ENCODE results near the gene PSMB2.

GRCh38 chr1:35637401-35637809, 3.9 kb downstream of the PSMB2 start:
- TF ChIP-seq, protein P1, sequence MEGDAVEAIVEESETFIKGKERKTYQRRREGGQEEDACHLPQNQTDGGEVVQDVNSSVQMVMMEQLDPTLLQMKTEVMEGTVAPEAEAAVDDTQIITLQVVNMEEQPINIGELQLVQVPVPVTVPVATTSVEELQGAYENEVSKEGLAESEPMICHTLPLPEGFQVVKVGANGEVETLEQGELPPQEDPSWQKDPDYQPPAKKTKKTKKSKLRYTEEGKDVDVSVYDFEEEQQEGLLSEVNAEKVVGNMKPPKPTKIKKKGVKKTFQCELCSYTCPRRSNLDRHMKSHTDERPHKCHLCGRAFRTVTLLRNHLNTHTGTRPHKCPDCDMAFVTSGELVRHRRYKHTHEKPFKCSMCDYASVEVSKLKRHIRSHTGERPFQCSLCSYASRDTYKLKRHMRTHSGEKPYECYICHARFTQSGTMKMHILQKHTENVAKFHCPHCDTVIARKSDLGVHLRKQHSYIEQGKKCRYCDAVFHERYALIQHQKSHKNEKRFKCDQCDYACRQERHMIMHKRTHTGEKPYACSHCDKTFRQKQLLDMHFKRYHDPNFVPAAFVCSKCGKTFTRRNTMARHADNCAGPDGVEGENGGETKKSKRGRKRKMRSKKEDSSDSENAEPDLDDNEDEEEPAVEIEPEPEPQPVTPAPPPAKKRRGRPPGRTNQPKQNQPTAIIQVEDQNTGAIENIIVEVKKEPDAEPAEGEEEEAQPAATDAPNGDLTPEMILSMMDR (IDR thresholded peaks at IDR 0.05; ENCODE audit: low read depth, low read length): no peak
- no peak for TF ChIP-seq EZH2phosphoT487 (IDR thresholded peaks at IDR 0.05; ENCODE audit: low read depth)
